Measurements from ENCODE around the gene EGR1.

- no peak for TF ChIP-seq CTCF (conservative IDR thresholded peaks at IDR 0.05 in 1 of 2, IDR thresholded peaks at IDR 0.05 in 1 of 2; ENCODE audit: extremely low read depth in 1 of 2, insufficient read depth in 1 of 2, low read depth in 1 of 2, low read length in 2 of 2)
- TF ChIP-seq EZH2 (IDR thresholded peaks at IDR 0.05; ENCODE audit: borderline replicate concordance, low read length), result no peak
These were observed 5.2 kb downstream of the EGR1 start for GRCh38 chr5:138470322-138471051.
